Neural progenitor cell (in vitro differentiated cells): ENCODE data around the gene IGSF8.

Source experiments
- CTCF ChIP-seq: fragments of 200-600 bp; sonication (generic); IDR thresholded peaks from 2 replicates; pipeline ENCODE4 v1.5.1; 2017; ENCODE audit warnings: antibody characterized with exemption, mild to moderate bottlenecking
- EZH2 ChIP-seq: fragments of 200-600 bp; sonication (generic); IDR thresholded peaks from 2 replicates; pipeline ENCODE4 v1.6.1; 2017; ENCODE audit warnings: antibody characterized with exemption, mild to moderate bottlenecking, moderate library complexity
- EZH2phosphoT487 ChIP-seq: fragments of 200-600 bp; sonication (generic); IDR thresholded peaks from 2 replicates; pipeline ENCODE4 v1.6.1; 2017; ENCODE audit warnings: antibody characterized with exemption

GRCh38 chr1:160052936-160053335 lies 45.5 kb downstream of the IGSF8 start:
- TF ChIP-seq EZH2phosphoT487, result no peak
- TF ChIP-seq CTCF, result no peak
- no peak for TF ChIP-seq EZH2
